ENCODE data around the gene ITGB3.

Gene ITGB3

DNA sequence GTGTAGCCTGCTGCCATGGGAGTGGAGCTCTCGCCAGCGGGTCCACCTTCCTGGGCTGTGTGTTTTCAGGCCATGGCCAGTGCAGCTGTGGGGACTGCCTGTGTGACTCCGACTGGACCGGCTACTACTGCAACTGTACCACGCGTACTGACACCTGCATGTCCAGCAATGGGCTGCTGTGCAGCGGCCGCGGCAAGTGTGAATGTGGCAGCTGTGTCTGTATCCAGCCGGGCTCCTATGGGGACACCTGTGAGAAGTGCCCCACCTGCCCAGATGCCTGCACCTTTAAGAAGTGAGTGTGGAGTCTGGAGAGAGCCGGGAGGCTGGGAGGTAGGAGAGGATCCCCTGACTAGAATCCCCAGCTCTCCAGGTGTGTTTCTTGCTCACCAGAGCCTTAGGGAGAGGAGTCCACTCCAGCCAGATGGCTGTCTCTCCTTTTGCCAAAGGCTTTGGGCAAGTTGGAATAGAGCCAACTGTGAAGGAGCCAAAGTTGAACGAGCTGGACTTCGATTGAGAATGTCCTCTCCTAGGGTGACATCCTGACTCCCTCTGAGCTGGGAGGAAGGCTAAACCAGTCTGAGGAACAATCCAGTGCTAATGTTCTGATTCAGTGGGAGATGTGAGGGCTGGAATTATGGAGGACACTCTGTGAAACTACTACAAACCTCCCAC is 45.7 kb downstream of the ITGB3 start:
- no peak for DNase-seq (ENCODE audit: low read depth)

DNA sequence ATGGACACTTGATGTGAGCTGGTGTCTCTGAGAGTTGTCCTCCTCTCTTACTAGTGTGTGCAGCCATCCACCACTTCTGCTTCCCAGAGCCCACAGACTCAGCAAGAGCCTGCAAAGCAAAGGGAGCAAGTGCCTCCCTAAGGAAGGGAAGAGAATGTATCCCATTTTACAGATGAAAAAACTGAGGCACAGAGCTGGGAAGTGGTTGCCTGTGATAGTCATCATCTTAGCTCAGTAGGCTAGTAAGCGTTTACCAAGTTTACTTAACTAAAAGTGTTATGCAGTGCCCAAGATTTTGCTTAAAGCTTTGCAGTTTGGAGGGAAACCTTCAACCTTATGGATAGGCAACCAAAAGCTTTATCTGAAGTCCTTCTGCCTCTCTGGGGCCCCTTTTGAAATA is 47.1 kb downstream of the ITGB3 start:
- no peak for DNase-seq (ENCODE audit: low read depth)

DNA sequence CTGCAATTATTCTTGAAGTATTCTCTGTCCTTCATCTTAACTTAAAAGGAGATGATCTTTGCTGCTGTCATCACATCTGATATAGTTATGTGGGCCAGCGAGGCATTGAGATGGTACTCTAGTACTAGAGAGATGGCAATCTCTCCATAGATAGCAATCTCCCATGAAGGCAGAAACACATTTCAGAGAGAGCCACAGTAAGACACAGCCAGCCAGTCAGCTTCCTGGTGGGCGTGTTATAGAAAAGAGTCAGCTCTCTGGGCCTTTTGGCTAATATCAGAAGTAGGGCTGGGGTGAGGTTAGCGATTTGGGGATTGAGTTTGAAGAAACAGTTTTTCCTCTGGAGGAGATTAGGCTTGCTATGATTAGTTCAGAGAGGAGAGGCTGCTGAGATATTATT is 47.5 kb downstream of the ITGB3 start:
- no peak for DNase-seq (ENCODE audit: low read depth)

DNA sequence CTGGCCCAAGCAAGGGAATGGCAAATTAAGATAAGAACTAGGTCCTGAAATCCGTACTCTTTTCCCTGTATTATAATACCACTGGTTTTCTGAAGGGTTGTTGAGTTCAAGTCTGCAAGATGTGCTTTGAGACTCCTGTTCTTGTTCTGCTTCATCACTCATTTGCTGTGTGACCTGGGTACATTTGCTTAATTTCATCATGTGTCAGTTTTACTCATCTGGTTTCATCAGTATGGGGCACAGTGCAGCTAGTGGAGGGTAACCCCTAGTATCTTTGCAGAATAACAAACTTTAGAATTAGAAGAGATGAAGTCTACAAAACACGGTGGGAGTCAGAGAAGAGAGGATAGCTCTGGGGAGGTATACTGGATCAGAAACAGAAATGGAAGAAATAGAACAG is 48.2 kb downstream of the ITGB3 start:
- no peak for DNase-seq (ENCODE audit: low read depth)

DNA sequence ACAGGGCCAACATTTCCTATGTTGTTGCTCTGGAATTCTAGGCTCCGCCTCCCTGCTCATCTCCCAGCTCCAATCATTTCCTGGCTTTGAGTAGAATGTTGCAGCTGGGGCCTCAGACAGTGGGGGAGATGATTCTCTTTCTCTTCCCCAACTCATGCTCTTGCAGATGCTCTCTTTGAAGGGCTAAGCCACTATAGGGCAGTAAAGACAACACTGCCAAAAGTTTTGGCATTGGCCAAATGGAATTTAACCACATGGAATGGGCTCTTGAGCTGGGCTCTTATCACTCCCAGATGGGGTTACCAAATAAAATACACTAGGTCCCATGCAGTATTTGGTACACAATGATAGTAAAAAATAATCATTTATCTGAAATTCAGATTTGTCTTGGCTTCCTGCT is 50.6 kb downstream of the ITGB3 start:
- no peak for DNase-seq (ENCODE audit: low read depth)

DNA sequence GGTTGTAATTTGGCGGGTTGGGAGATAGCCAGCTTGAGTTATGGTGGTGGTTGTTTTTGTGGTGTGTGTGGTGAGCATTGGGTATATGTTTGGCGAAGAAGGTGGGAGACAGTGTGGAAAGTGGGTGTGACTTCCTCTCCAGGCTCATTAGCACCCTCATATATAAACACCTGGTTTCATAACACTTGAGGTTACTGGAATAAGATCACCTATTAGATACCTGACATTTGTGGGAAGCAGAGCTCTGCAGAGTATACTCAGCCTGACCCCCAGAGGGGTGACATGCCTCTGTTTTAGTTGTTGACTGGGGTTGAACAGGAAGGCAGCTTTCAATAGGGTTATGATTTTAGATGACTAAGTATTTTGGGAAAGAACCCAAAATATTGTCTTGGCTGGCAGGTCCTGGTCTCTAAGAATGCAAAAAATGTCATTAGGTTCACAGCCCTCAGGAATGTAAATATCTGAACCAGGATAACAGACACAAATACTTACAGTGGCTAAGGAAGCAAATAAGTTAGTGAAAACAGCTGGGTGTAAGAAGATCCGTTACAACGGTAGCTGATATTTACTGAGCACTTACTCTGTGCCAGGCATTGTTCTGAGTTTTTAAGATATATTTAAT is 51.8 kb downstream of the ITGB3 start:
- DNase-seq (ENCODE audit: low read depth), result peak; percentile 83

DNA sequence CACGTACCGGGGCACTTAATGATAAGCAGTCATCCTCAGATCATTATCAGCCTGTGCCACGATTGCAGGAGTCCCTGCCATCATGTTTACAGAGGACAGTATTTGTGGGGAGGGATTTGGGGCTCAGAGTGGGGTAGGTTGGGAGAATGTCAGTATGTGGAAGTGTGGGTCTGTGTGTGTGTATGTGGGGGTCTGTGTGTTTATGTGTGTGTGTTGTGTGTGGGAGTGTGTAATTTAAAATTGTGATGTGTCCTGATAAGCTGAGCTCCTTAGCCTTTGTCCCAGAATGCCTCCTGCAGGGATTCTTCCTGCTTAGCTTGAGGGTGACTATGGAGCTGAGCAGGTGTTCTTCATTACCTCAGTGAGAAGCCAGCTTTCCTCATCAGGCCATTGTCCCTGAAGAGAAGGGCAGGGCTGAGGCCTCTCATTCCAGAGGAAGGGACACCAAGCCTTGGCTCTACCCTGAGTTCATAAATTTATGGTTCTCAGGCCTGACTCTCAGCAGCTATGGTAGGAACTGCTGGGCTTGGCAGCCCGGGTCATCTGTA is 56.6 kb downstream of the ITGB3 start:
- DNase-seq (ENCODE audit: low read depth), result no peak

DNA sequence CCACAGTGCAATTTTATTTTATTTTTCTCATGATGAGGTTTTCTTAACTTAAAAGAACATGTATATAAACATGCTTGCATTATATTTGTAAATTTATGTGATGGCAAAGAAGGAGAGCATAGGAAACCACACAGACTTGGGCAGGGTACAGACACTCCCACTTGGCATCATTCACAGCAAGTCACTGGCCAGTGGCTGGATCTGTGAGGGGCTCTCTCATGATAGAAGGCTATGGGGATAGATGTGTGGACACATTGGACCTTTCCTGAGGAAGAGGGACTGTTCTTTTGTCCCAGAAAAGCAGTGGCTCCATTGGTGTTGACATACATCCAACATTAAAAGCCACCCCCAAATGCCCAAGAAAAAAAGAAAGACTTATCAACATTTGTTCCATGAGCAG is 57.8 kb downstream of the ITGB3 start:
- DNase-seq (ENCODE audit: low read depth), result no peak

DNA sequence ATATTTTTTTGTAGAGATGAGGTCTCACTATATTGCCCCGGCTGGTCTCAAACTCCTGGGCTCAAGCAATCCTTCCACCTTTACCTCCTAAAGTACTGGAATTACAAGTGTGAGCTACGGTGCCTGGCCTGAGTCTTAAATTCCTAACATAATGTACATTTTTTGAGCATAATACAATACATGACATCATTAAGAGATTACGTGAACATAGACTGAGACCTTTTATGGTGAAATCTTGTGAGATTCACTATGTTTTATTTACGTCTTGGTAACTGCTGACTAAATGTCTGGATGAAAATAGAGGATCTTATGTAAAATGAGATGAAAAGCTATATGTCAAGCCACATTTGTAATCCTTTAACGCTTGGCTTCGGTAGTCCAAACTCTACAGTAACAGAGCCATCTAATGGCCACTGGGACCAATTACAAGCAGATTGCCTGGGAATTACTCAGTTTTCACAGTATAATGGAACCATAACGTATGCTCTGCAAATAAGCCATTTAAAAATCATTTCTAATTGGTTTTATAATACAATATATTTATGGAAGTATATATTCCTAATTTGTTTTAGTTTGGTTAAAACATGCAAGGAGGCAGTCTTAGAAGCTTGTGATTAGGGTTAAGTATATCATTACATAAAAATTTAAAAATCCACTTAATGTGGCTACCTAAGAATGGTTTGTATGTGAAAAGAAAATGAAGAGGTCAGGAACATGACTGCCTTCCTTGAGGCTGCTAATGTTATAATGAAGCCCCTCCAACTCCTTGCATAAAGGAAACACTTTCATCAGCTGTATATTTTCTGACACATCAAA is 62.0 kb downstream of the ITGB3 start:
- peak; percentile 92 for DNase-seq (ENCODE audit: low read depth)

DNA sequence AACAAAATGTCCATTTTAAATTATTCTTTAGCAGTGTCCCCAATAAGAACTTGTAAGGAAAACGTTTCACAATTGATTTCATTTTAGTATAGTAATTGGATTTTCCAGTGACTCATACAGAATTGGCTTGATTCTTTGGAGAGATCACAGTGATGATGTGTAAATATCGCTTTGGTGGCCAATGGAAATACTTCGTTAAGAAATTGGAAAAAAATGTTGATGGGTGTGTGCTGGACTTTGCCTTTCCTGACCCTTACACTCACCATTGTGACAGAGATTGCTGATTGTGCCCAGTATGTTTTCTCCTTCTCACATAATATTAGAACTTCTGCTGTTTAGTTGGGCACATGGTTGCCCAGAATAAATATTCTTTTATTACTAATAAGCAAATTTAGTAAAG is 62.7 kb downstream of the ITGB3 start:
- DNase-seq (ENCODE audit: low read depth), result peak; percentile 34

DNA sequence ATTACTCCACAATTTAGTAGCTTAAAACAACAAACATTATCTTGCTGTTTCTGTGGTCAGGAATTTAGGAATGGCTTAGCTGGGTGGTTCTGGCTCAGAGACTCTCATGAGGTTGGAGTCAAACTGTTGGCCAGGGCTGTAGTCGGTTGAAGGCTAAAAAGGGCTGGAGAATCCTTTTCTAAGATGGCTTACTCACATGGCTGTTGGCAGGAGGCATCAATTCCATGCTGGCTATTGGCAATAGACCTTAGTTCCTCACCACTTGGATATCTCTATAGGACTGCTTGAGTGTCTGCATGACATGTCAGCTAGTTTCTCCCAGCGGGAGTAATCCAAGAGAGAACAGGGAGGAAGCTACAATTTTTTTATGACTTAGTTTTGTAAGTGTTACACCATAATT is 63.5 kb downstream of the ITGB3 start:
- DNase-seq (ENCODE audit: low read depth), result no peak

DNA sequence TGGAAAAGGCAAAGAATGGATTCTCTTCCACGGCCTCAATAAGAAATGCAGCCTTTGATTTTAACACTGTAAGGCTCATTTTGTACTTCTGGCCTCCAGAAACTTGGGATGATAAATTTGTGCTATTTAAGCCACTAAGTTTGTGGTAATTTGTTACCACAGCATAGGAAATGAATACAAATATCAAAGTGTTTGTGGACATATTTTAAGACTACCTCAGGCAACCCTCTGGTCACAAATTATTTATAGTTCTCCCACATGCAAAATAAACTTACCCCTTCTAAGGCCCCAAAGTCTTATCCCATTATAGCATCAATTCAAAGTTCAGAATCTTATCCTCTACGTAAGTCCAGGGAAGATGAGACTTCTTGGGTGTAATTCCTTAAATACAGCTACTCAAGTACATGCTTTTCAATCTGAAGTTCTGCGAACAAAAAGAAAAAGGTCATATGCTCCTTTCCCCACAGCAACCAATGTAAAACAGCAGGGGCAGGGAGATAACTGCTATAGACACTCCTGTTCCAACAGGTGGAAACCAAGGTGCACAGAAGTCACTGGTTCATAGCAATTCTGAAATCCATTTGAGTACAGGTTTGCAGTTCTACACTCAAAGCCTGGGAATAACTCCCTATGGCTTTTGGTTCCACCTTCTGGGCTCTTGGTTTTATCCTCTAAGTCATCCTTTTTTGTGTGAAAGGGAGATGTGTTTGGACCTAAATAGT is 64.7 kb downstream of the ITGB3 start:
- no peak for DNase-seq (ENCODE audit: low read depth)

DNA sequence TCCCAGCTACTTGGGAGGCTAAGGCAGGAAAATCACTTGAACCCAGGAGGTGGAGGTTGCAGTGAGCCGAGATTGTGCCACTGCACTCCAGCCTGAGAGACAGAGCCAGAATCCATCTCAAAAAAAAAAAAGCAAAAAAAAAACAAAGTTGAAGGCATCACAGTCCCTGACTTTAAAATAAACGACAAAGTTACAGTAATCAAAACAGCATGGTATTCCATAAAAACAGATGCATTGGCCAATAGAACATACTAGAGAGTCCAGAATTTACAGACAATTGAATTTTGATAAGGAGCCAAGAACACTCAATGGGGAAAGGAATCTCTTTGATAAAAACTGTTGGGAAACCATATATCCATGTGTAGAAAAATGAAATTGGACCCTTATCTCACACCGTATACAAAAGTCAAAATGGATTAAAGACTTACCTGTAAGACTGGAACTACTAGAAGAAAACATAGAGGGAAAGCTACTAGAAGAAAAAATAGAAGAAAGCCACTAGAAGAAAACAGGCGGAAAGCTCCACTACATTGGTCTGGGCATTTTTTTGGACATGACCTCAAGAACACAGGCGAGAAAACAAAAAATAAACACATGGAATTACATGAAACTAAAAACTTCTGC is 67.4 kb downstream of the ITGB3 start:
- no peak for DNase-seq (ENCODE audit: low read depth)

DNA sequence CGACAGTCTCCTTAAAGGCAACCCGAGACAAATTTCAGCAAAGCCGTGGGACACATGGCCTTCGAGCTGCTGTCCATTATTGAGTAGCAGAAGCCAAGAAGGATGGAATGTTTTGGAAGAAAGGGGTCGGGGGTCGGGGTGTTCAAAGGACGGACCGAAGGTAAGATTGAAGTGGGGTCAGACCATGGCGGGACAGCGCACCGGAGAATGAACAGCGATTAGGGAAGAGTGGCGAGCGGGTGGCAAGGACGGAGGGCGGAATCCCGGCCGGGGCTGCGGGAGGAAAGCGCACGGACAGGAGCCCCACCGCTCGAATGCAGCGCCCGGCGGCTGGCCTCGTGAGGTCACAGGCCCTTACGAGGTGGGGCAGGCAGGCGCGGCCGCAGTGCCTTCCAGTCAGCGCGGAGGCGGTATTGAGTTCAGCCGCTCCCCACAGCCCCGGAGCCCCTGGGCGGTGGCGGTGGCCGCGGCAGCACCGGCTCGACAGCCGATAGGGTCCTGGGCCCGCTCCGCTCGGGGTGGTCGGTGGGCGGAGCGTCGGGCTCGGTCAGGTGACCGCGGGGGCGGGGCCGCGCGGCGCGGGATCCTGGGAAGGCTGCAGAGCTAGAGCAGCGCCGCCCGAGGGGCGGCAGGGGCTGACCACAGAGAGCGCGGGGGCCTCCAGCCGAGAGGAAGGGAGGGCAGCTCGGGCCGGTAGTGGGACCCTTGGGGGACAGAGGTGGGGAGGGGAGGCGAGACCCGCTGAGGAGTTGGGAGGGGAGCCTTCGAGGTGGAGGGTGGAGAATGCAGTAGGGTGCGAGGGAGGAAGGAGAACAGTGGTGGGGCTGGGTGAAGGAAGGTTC is 70.0 kb downstream of the ITGB3 start, which contains the start of gene EFCAB13:
Gene EFCAB13 (plus strand): TSS at position 574 of the 842 bp plus-strand sequence. CDS start 4,399 bp downstream, outside the sequence.
- DNase-seq (ENCODE audit: low read depth), result peak; percentile 22

DNA sequence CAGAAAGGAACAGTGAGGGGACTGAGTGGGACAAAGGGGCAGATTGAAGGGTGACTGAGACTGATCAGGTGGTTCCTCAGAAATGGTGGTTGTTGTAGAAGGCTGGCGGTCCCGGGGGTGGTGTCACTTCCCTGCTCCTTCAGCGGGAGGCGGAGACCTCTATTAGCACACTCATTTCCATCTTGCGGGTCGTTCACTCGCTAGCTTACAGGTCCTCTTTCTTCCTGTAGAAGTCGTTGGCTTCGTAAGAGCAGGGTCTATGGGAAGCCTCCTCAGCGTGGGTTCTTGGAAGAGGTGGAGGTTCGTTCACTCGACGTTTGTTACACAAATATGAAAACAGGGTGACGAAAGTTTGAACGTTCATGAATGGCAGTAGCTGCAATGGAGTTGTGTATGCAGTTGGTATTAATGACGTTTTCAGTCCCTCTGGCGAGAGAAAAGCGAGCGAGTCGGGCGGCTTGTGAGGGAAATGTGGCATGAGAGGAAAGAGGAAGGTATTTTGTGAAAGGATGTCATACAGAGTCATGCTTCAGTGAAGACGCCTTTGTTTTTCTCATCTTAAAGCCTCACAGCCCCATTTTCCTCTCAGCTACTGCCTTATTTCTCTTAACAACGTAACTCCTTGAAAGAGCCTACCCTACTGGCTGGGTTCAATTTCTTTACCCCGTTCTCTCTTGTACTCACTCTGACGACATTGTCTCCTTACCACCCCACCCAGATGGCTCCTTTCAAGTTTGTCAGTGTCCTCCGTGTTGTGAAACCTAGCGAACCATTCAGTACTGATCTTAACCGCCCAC is 70.8 kb downstream of the ITGB3 start:
- no peak for DNase-seq (ENCODE audit: low read depth)

DNA sequence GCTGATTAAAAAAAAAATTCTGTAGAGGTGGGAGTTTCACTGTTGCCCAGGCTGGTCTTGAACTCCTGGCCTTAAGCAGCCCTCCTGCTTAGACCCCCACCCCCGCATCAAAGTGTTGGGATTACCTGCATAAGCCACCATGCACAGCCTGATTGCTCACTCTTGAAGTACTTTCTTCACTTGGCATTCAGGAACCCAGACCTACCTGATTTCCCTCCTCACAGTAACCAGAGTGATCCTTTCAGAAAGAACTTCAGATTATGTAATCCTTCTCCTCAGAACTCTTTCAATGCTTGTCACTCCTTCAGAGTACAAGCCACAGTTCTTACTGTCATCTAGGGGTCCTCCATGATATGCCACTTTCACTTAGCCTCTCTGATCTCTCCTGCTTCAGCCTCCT is 71.5 kb downstream of the ITGB3 start:
- no peak for DNase-seq (ENCODE audit: low read depth)

DNA sequence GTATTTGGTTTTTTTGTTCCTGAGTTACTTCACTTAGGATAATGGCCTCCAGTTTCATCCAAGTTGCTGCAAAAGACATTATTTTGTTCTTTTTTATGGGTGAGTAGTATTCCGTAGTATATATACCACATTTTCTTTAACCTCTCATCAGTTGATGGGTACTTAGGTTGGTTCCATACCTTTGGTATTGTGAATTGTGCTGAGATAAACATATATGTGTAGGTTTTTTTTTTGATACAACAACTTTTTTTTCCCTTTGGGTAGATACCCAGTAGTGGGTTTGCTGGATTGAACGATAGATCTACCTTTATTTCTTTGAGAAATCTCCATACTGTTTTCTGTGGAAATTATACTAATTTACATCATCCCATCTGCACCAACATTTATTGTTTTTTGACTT is 76.9 kb downstream of the ITGB3 start:
- DNase-seq (ENCODE audit: low read depth), result no peak

DNA sequence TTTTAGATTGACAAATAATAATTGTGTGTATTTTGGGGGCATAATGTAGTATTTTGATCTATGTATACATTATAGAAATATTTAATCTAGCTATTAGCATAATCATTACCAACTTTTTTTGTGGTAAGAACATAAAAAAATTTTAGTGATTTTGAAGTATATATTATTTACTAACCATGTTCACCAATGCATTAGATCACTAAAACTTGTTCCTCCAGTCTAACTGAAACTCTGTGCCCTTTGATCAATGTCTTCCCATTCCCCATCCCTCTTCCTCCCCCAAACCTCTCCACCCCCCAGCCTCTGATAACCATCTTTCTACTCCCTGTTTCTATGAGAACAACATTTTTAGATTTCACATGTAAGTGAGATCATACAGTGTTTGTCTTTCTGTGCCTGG is 78.7 kb downstream of the ITGB3 start:
- DNase-seq (ENCODE audit: low read depth), result no peak

DNA sequence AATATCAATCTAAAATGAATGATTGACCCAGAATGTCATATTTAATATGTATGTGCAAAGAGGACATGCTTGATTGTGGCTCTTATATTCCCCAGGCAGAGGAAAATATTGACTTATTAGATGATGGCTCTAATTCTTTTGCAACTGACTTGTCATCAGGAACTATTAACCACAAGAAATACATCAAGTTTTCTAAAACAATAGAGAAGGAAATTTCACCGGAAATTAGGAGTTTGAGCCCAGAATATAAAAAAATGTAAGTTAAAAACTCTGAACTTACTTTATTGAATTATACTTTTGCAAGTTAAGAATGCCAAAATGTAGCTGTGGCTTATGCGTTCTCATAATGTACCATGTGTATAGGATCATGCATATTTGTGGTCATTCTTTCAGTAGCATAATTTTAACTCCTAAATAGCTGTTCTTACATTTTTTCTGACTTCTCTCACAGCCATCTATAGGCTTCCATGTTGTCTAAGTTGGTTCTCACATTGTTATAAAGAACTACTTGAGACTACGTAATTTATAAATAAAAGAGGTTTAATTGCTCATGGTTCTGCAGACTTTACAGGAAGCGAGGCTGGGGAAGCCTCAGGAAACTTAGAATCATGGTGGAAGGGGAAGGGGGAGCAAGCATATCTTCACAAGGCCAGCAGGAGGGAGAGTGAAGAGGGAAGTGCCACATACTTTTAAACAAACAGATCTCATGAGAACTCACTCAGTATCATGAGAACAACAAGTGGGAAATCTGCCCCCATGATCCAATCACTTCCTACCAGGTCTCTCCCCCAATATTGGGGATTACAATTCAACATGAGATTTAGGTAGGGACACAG is 81.7 kb downstream of the ITGB3 start:
- no peak for DNase-seq (ENCODE audit: low read depth)

Measured in non-pigmented ciliary epithelial cell (primary cell).